Measurements from ENCODE around the gene NELL1.

- TF ChIP-seq FOXP2 (optimal IDR thresholded peaks at IDR 0.05; ENCODE audit: borderline replicate concordance, extremely low read depth, extremely low read length, insufficient read depth) (no peak), SIN3A (IDR thresholded peaks at IDR 0.05; ENCODE audit: borderline replicate concordance, insufficient read depth, low read length) (no peak), REST (IDR thresholded peaks at IDR 0.05; ENCODE audit: insufficient read depth in 1 of 2, low read depth in 2 of 2, low read length in 2 of 2) (no peak), POLR2AphosphoS5 (IDR thresholded peaks at IDR 0.05; ENCODE audit: low read depth, low read length) (no peak)
Observed at GRCh38 chr11:20739577-20739976, 70.2 kb downstream of the NELL1 start.
